K562 treated with DMSO at 1 percent for 24 hours (cell line): Measurements from ENCODE around the gene BST2. TPM values are rescaled to one million over a fixed set of nuclear protein-coding genes. Genes with fewer than 3 reads are reported as not detected.

Experiments
- total RNA-seq: library from RNA; unstranded; fragments of 300-600 nt; gene quantifications from 2 replicates; pipeline ENCODE4 v1.2.3, GENCODE V29; 2022; ENCODE audit warnings: low read depth; ENCODE audit not compliant: insufficient read depth

The BST2 gene
- 496 and 532 TPM in 2 replicates for total RNA-seq

DNA sequence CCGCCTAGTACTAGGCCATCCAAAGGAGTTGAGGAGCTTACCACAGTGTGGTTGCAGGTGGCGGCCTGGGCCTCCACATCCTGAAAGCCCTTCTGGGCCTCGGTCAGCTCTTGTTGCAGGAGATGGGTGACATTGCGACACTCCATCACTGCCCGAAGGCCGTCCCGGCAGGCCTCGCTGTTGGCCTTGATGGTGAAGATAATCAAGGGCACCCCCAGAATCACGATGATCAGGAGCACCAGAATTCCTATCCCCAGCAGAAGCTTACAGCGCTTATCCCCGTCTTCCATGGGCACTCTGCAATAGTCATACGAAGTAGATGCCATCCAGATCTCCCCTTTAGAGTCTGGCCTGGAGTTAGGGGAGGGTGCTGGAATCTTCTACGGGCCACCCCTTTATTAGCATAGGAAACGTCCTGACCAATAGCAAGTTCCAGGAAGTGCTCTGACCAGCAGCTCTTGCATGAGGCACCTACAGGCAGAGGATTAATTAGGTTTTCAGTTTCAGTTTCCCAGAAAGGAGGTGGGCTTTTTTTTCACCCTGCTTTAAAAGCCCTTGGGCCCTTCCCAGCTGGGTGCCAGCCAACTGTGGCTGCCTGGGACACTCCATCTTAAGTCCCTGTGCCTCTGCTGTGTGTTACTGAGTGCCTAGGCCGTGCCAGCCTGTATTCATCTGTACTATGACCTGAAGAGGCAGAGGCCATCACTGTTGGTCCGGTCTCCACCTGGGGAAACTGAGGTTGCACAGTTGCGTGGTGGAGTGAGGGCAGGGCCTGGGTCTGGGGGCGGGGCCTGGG lies at the start of gene BST2:
BST2 (minus strand) TSS at position 381 of the 796 bp plus-strand sequence; CDS start at position 326, 55 bp downstream.

DNA sequence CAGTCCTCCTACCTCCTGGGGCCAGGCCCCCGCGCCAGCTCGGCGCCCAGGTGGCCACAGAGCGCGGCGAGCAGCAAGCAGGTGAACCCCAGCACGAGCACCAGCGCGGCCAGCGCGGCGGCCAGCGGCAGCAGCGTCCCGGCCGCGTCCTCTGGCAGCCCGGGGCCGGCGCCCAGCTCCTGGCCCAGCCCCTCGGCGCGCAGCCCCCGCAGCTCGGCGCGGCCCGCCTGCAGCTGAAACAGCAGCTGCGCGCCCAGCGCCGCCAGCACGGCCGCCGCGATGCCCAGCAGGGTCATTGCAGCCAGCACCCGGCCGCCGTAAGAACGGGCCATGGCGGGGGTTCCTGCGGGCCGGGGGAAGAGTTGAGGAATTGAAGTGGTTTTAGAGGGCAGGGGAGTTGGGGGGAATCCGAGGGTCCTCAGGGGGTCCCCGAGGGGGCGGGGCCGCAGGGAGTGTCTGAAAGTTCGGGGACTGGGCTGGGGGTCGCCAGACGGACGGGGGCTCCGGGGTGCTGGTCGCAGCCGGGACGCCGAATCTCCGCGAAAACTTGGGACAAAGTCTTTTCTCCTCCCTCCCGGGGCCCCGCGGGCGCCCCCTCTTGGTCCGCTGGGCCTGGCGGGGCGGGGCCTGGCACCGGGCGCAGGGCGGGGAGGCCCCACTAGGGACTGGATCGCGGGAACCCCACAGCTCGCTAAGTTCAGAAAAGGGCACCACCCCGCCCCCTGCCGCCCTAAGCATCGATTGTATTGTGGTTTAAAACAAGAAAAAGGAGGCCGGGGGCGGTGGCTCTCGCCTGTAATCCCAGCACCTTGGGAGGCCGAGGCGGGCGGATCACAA lies 42.9 kb upstream of the BST2 start, which contains the start of gene TMEM221:
TMEM221 (minus strand) TSS at position 538 of the 837 bp plus-strand sequence; CDS start at position 332, 206 bp downstream.

DNA sequence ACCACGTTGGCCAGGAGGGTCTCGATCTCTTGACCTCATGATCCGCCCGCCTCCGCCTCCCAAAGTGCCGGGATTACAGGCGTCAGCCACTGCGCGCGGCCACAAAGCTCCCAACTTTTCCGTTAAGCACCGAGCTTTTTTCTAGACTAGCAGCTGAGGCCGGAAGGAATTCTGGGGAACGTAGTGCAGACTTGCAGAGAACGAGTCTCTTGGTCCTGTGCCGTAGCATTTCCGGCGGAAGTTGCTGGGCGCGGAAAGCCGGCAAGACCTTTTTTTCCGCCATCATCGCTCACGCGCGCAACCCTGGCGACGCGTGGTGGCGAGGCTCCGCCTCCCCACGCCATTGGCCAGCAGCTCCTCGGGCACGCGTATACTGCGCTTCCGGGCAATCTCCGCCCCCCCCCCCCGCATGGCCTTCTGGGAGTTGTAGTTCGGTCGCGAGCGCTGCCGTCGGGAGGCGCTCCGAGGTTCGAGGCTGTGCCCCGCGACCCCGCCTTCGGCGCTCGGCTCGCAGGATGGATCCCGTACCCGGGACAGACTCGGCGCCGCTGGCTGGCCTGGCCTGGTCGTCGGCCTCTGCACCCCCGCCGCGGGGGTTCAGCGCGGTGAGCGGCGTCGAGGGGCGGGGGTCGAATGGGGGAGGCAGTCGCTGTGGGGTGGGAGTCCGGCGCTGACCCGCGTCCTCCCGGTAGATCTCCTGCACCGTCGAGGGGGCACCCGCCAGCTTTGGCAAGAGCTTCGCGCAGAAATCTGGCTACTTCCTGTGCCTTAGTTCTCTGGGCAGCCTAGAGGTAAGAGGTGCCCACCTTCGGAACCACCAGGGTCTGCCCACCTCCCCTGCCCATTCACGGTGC lies 14.4 kb upstream of the BST2 start, which contains the start of gene MVB12A:
MVB12A (plus strand) TSS at position 427 of the 854 bp plus-strand sequence; CDS start at position 516, 89 bp downstream.

GRCh38 chr19:17393914-17394313 lies 11.5 kb downstream of the BST2 start, which contains the start of gene CCDC194:
TSS of gene CCDC194 (minus strand) at chr19:17394196. CDS start at chr19:17394158, 38 bp downstream.

DNA sequence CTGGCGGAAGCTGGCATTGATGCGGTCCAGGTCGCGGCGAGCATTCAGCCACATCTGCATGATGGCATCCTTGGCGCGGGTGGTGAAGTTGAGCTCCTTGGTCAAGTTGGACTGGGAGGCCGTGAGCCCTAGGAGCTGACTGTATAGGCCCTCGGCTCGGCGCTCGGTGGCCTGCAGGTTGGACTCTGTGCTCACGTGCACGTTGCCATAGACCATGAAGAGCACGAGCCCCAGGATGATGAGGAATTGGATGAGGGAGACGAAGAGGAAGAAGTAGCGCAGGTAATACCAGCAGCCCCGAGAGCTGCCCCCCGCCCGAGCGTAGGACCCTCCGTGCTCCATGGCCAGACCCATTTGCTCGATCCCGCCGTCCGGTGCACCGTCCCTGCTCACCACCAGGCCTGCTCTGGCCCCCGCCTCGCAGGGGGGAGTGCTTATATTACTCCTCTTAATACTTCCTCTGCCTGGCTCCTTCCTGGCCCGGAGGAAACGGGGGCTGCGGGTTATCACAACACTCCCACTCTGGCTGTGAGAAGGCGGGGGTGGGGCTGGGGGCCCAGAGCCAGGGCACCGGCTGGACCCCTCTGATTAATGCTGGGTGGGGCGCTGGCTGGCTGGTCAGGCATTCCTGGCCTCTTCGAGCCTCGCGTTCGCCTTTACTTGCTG lies 28.4 kb downstream of the BST2 start, which contains the start of gene PLVAP:
PLVAP (minus strand) TSS at position 408 of the 666 bp plus-strand sequence; CDS start at position 354, 54 bp downstream.

Other genes with a start within 250 kb of the BST2 start
- gene USE1, start 190.3 kb downstream of the BST2 start, total RNA-seq: 40.5 and 47.2 TPM in 2 replicates
- 95.8 and 110 TPM in 2 replicates for gene OCEL1, start 179.4 kb downstream of the BST2 start, total RNA-seq
- 199 and 227 TPM in 2 replicates for gene NR2F6, start 159.7 kb downstream of the BST2 start, total RNA-seq
- not detected in 2 replicates for gene USHBP1, start 140.9 kb downstream of the BST2 start, total RNA-seq
- gene BABAM1, start 138.2 kb downstream of the BST2 start, total RNA-seq: 97.0 and 121 TPM in 2 replicates
- gene ANKLE1, start 123.7 kb downstream of the BST2 start, total RNA-seq: 3.1 and 3.2 TPM in 2 replicates
- gene ABHD8, start 102.2 kb downstream of the BST2 start, total RNA-seq: 54.5 and 56.1 TPM in 2 replicates
- 173 and 196 TPM in 2 replicates for gene MRPL34, start 99.8 kb downstream of the BST2 start, total RNA-seq
- gene DDA1, start 96.1 kb downstream of the BST2 start, total RNA-seq: 112 and 122 TPM in 2 replicates
- 13.4 and 13.9 TPM in 2 replicates for gene ANO8, start 70.8 kb downstream of the BST2 start, total RNA-seq
- 84.4 and 97.9 TPM in 2 replicates for gene GTPBP3, start 68.1 kb downstream of the BST2 start, total RNA-seq
- gene PLVAP, start 28.3 kb downstream of the BST2 start, total RNA-seq: 0.32 and 0.45 TPM in 2 replicates
- 1.1 TPM in 1 of 2 replicates, not detected in the other for gene CCDC194, start 11.4 kb downstream of the BST2 start, total RNA-seq
- 112 and 116 TPM in 2 replicates for gene MVB12A, start 14.4 kb upstream of the BST2 start, total RNA-seq
- 0.54 and 0.67 TPM in 2 replicates for gene TMEM221, start 43.0 kb upstream of the BST2 start, total RNA-seq
- gene NXNL1, start 55.3 kb upstream of the BST2 start, total RNA-seq: not detected in 2 replicates
- 4.8 and 5.7 TPM in 2 replicates for gene SLC27A1, start 64.9 kb upstream of the BST2 start, total RNA-seq
- 196 and 213 TPM in 2 replicates for gene PGLS, start 106.0 kb upstream of the BST2 start, total RNA-seq
- gene COLGALT1, start 150.0 kb upstream of the BST2 start, total RNA-seq: 97.1 and 98.2 TPM in 2 replicates